Heart right ventricle (tissue), 16 donors: ENCODE measurements around the gene SF1. TPM values are rescaled to one million over a fixed set of nuclear protein-coding genes. Genes with fewer than 3 reads are reported as not detected.
A peak's percentile ranks its signal among the peaks of the same experiment; 100 is the strongest.

Experiments
- ATAC-seq, 8 donors: fragments of 200-7000 bp; cut with Tn5 transposase; one replicate each; pipeline ENCODE4 v1.9.1; 2020; ENCODE audit warnings: mild to moderate bottlenecking in 8 of 8, moderate library complexity in 8 of 8, moderate number of reproducible peaks in 1 of 8
- DNase-seq, 2 donors: peaks; one replicate each; pipeline ENCODE4 v3.0.0-alpha.2; 2020
- H3K27ac ChIP-seq, 10 donors: fragments of 200-600 bp; sonication (generic) in 2 of 10; one replicate each; pipeline versions ENCODE4 v1.5.0 to v1.8.0; 2020 to 2022; ENCODE audit warnings: mild to moderate bottlenecking in 3 of 10
- H3K27me3 ChIP-seq, 7 donors: fragments of 200-600 bp; one replicate each; pipeline ENCODE4 v1.8.0; 2021 to 2022; ENCODE audit warnings: mild to moderate bottlenecking in 2 of 7
- H3K36me3 ChIP-seq, 9 donors: fragments of 200-600 bp; sonication (generic) in 1 of 9; one replicate each; pipeline versions ENCODE4 v1.5.0 to v1.8.0; 2020 to 2022; ENCODE audit warnings: mild to moderate bottlenecking in 2 of 9
- H3K4me1 ChIP-seq, 9 donors: fragments of 200-600 bp; sonication (generic) in 1 of 9; one replicate each; pipeline versions ENCODE4 v1.5.0 to v1.8.0; 2020 to 2022; ENCODE audit warnings: mild to moderate bottlenecking in 4 of 9
- H3K4me3 ChIP-seq, 10 donors: fragments of 200-600 bp; sonication (generic) in 2 of 10; one replicate each; pipeline versions ENCODE4 v1.5.0 to v1.8.0; 2020 to 2022; ENCODE audit warnings: mild to moderate bottlenecking in 7 of 10, moderate library complexity in 2 of 10
- H3K9me3 ChIP-seq, 11 donors: fragments of 200-600 bp in 10 of 11; sonication (generic) in 2 of 11; one replicate each; pipeline versions ENCODE4 v1.5.0 to v1.8.0; 2013 to 2022; ENCODE audit warnings: mild to moderate bottlenecking in 2 of 11, control low read depth in 1 of 11, moderate library complexity in 1 of 11
- WGBS, 2 donors: extraction: QIAGEN DNeasy Blood & Tissue Kit; methylation state at CpG; one replicate each; pipeline ENCODE4 v1.1.7; 2013; ENCODE audit warnings: inconsistent platforms in 1 of 2; 5-methylcytosine and 5-hydroxymethylcytosine counted together
- intact Hi-C, 10 donors: fragments of 100-400 bp; cut with DNase I; formaldehyde crosslinking; loops; one replicate each; pipeline versions ENCODE4 v1.11.1 to v1.14.2; 2022
- polyA plus RNA-seq, 2 donors: library from polyadenylated mRNA; stranded (reverse); fragments of 200-250 nt; gene quantifications; one replicate each; pipeline ENCODE4 v1.2.3, GENCODE V29; 2013
- total RNA-seq, 10 donors: library from RNA; stranded (reverse); fragmentation: NEBNext Ultra II Directional in 3 of 10; extraction: Animal tissue kit (Norgen Biotek cat#: 25700) in 3 of 10; gene quantifications; one replicate each; pipeline versions ENCODE4 v1.2.1 to v1.2.4, GENCODE V29; 2021 to 2023
- TF ChIP-seq, protein P1 (sequence below), 9 donors: fragments of 200-600 bp; sonication (generic) in 2 of 9; IDR thresholded peaks; one replicate each; pipeline versions ENCODE4 v1.5.0 to v1.8.0; 2021 to 2022; ENCODE audit warnings: antibody characterized with exemption in 9 of 9, mild to moderate bottlenecking in 5 of 9, moderate library complexity in 1 of 9
- donor health status: Arrhythmogenic right ventricular cardiomyopathy.
- donor health status: ischemic (EF 13 %, LVEDD 7.1; RV severe dilation, severe dysfunction).
- donor health status: healthy with polysubstance abuse.
- donor health status: DM: no; HTN: yes; CAD: no.
- donor health status: DM: no; HTN: no; CAD: no.
- donor health status: ischemic (EF 25% LVEDD 6.9; RV normal size, moderate dysfunction).
- donor health status: ischemic (EF 25% LVEDD 5.7; RV mildly dilated, moderate dysfunction).
- donor health status: healthy.
- donor health status: DM: yes; HTN: yes; CAD: no.
- donor health status: Ischemic cardiomyopathy.
- donor health status: ischemic (EF 35%, LVEDD 5.7; RV mildly dilated, moderate dysfunction).
- donor health status: nonischemic (EF 11% LVEDD 7.7; RV severe dilation, severe dysfunction).
- donor health status: DM: yes; HTN: yes; CAD: no.
- donor health status: PGD.
- donor health status: ischemic (EF 29% LVEDD 5.4; RV normal size, mild dysfunction).
- donor health status: nonischemic (EF 23%, LVEDD 6.1; RV moderate dilation, normal function).

SF1 gene
- total and polyA plus RNA-seq, 12 donors, result 45.6 to 201 (median 160) TPM

DNA sequence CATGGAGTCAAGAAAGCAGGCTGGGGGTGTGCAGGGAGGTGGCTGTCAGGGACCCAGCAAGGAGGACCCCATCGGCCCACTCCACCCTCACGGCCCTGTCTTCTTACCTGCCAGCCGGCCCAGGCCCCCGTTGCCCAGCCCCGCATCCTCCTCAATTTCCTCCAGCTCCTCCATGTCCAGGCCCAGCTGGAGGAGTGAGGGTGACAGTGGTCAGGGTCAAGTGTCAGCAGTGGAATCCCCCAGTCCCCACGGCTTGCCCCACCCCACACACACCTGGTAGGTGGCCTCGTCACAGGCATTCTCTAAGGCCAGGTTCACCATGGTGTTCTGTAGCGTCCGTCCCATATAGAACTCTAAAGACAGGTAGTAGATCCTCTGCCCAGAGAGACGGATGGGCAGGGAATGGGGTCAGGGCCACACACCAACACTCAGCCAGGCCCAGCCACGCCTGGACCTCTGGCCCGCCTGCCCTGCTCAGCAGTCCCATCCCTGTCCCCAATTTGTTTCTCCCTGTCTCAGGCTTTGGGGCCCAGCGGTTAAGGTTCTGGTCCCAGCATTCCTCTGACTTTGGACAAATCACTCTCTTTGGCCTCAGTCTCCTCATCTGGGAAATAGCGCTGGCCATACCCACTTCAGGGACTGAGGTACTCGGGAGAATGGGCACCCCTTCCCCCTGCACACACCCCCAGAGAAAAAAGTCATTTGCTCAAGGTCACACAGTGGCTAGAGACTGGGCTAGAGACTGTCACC is 19.8 kb downstream of the SF1 start:
- H3K4me3 ChIP-seq, result peak overlapping the region in 9 of 10 donors; percentile 20 to 53 (median 49)

DNA sequence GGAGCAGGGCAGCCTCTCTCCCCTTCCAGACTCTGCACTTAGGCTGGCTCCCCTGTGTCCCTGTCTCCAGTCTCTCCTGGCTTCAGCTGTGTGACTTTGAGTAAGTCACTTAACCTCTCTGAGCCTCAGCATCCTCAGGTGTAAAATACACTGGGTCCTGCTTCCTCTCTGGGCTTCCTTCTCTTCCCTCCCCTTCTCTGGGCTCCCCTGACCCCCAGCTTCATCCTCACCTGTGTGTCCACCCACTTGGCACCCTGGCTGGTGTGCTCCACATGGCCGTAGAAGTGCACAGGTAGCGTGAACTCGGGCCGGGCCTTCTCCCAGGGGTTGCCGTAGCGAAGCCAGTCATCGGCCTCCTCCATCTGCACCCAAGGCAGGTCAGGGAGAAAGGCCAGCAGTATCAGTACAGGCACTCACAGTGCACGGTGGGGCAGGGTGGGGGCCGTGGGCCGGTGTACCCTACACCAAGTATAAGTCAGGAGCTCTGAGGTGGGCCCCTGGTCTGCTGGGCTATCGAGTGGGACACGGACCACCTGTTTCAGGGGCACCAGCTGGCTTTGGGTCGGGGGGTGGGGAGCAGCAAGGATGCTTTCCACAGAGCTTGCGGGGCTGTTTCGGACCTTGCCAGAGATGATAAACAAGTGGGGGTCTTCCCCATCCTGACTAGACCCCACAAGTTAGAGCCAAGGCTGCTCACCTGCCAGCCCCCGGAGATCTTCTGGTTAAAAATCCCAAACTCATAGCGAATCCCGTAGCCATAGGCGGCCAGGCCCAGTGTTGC is 20.6 kb downstream of the SF1 start:
- Histone ChIP-seq H3K9me3 (no peaks in the 10 kb centered on the region), H3K27me3 (no peaks in the 10 kb centered on the region), H3K27ac (no peak overlapping the region), H3K36me3 (peaks cover 0 to 21% (median 3%) of the 10 kb centered on the region in 9 donors), H3K4me3 (no peak overlapping the region), H3K4me1 (peaks cover 14 to 59% (median 39%) of the 10 kb centered on the region in 9 donors)
- TF ChIP-seq, protein P1, sequence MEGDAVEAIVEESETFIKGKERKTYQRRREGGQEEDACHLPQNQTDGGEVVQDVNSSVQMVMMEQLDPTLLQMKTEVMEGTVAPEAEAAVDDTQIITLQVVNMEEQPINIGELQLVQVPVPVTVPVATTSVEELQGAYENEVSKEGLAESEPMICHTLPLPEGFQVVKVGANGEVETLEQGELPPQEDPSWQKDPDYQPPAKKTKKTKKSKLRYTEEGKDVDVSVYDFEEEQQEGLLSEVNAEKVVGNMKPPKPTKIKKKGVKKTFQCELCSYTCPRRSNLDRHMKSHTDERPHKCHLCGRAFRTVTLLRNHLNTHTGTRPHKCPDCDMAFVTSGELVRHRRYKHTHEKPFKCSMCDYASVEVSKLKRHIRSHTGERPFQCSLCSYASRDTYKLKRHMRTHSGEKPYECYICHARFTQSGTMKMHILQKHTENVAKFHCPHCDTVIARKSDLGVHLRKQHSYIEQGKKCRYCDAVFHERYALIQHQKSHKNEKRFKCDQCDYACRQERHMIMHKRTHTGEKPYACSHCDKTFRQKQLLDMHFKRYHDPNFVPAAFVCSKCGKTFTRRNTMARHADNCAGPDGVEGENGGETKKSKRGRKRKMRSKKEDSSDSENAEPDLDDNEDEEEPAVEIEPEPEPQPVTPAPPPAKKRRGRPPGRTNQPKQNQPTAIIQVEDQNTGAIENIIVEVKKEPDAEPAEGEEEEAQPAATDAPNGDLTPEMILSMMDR (IDR thresholded peaks at IDR 0.05), result no peak
- DNase-seq (no peak), ATAC-seq (no peak)
- intact Hi-C loops, result no loop called here
- WGBS, 2 donors, result 88 to 91% methylated on average over 19 of the region's 19 CpGs

More for the DNA sequence above, 19.8 kb downstream of the SF1 start:
- no peaks in the 10 kb centered on the region for H3K9me3 ChIP-seq
- H3K4me1 ChIP-seq, result peaks cover 22 to 67% (median 46%) of the 10 kb centered on the region in 9 donors
- intact Hi-C loops, result no loop called here
- 89% methylated on average over 15 of the region's 15 CpGs for WGBS, 2 donors
- TF ChIP-seq, protein P1 (IDR thresholded peaks at IDR 0.05), result no peak
- H3K27ac ChIP-seq, result peak overlapping the region in 9 of 10 donors; percentile 69 to 87 (median 82)
- no peak for DNase-seq
- no peak for ATAC-seq
- peaks cover 0 to 26% (median 3%) of the 10 kb centered on the region in 9 donors for H3K36me3 ChIP-seq
- H3K27me3 ChIP-seq, result no peaks in the 10 kb centered on the region

DNA sequence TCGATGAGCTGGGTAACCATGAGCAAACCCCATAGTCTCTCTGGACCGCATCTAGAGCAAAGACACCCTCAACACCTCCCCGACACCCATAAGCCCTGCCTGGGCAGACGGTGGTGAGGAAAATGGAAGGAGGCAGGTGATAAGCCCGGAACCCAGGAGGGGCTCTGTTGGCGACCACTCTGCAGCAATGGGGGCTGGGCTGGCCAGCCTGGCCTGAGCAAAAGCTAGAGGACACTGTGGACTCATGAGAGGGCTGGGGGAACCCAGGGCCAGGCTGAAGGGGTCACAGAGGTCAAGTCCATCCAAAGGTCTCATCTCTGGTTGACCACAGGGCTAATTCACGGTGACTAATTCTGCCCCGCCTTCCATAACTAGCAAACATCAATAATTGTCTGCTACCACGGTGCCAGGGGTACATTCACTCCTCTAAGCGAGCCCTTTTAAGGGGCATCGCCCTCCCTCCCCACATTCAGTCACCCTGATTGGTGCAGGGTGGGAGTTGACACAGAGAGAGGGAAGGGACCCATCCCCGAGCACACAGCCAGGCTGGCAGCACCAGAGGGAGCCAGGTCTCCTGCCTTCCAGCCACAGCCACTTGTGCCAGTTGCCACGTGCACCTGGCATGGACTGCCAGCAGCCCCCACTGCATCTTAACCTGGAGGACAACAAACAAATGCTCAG is 22.5 kb downstream of the SF1 start:
- no peak overlapping the region for H3K4me3 ChIP-seq

More for the DNA sequence above, 22.5 kb downstream of the SF1 start:
- Histone ChIP-seq H3K36me3 (peaks cover 0 to 33% (median 10%) of the 10 kb centered on the region in 9 donors), H3K27me3 (no peaks in the 10 kb centered on the region), H3K4me1 (peaks cover 14 to 40% (median 19%) of the 10 kb centered on the region in 9 donors), H3K9me3 (no peaks in the 10 kb centered on the region), H3K27ac (no peak overlapping the region)
- WGBS, 2 donors, result 82 to 86% methylated on average over 13 of the region's 13 CpGs
- DNase-seq, result no peak
- no peak for ATAC-seq
- intact Hi-C loops, result no loop called here
- TF ChIP-seq, protein P1 (IDR thresholded peaks at IDR 0.05), result no peak
